Measurements from ENCODE around the gene PTAR1.

DNA sequence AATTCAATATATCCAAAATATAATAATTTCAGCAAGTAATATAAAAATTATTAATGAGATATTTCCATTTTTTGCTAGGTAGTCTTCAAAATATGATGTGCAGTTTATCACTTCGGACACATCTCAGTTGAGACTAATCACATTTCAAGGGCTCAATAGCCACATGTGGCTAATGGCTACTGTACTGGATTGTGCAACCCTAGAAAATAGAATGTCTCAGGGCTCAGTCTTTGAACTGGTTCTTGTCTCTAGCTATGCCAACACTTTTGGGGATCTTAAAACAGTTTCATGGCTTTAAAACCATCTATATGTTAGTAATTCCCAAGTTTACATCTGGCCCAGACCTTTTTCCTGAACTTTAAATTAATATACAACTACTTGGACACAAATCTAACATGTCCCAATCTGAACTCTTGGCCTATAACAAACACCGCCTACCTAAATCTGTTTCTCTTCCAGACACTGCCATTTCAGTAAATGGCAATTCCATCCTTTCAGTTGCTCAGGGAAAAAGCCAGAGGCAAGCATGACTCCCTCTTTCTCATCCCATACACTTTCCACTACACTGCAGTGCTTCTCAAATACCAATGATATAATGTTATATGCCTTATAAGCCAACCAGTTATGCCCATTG, 18.8 kb downstream of the PTAR1 start:
- TF ChIP-seq, protein P1, sequence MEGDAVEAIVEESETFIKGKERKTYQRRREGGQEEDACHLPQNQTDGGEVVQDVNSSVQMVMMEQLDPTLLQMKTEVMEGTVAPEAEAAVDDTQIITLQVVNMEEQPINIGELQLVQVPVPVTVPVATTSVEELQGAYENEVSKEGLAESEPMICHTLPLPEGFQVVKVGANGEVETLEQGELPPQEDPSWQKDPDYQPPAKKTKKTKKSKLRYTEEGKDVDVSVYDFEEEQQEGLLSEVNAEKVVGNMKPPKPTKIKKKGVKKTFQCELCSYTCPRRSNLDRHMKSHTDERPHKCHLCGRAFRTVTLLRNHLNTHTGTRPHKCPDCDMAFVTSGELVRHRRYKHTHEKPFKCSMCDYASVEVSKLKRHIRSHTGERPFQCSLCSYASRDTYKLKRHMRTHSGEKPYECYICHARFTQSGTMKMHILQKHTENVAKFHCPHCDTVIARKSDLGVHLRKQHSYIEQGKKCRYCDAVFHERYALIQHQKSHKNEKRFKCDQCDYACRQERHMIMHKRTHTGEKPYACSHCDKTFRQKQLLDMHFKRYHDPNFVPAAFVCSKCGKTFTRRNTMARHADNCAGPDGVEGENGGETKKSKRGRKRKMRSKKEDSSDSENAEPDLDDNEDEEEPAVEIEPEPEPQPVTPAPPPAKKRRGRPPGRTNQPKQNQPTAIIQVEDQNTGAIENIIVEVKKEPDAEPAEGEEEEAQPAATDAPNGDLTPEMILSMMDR (conservative IDR thresholded peaks at IDR 0.05 in 1 of 2, IDR thresholded peaks at IDR 0.05 in 1 of 2; ENCODE audit: extremely low read depth in 1 of 2, insufficient read depth in 1 of 2, low read depth in 1 of 2, low read length in 2 of 2): no peak
- TF ChIP-seq EZH2 (IDR thresholded peaks at IDR 0.05; ENCODE audit: borderline replicate concordance, low read length): no peak

Data from mammary epithelial cell (primary cell).